HT1080 (cell line): Measurements from ENCODE around the gene C2CD3. TPM values are rescaled to one million over a fixed set of nuclear protein-coding genes. Genes with fewer than 3 reads are reported as not detected.

Source experiments
- DNase-seq: peaks from one replicate; pipeline ENCODE4 v3.0.0-alpha.2; 2015; ENCODE audit warnings: low read depth
- polyA plus RNA-seq, 2 experiments: library from polyadenylated mRNA; depleted of rRNA; stranded (reverse); fragments of >200 nt; gene quantifications; 2 replicates each; pipeline ENCODE4 v1.2.3, GENCODE V29; 2015
- total RNA-seq: library from RNA; depleted of rRNA; stranded (reverse); fragments of >200 nt; shearing (Covaris generic); gene quantifications from 2 replicates; pipeline ENCODE4 v1.2.3, GENCODE V29; 2014; rRNA removed

The C2CD3 gene
- 11.9 and 20.5 TPM in 2 replicates for total RNA-seq
- 11.5 and 14.9 TPM in 2 replicates for polyA plus RNA-seq (2015; cell fraction: cytosol; rRNA removed)
- polyA plus RNA-seq (2015; cell fraction: nucleus; rRNA removed), result 20.1 and 21.4 TPM in 2 replicates

- peak; percentile 100 for DNase-seq
Measured at GRCh38 chr11:74170694-74171629, at the start of gene C2CD3, which contains the start of gene PPME1. Gene C2CD3 (minus strand): TSS chr11:74171002. CDS start chr11:74170792, 210 bp downstream. Gene PPME1 (plus strand): TSS chr11:74171289. CDS start chr11:74171422, 133 bp downstream.

DNA sequence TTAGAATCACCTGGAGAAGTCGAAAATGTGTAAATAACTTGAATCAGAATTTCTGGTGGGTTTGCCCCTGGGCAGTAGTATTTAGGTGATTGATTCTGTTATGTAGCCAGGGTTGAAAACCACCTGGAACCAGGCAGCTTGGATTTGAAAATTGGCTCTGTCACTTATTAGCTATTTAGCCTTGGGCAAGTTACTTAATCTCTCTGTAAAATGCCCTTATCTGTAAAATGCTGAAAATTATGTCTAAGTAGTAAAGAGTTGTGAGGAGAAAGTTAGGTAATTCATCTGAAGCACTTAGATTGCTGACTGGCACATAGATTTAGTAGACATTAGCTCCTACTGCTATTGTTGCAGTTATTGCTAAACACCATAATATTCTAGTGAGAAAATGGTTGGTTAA lies 49.6 kb upstream of the C2CD3 start:
- DNase-seq, result no peak

DNA sequence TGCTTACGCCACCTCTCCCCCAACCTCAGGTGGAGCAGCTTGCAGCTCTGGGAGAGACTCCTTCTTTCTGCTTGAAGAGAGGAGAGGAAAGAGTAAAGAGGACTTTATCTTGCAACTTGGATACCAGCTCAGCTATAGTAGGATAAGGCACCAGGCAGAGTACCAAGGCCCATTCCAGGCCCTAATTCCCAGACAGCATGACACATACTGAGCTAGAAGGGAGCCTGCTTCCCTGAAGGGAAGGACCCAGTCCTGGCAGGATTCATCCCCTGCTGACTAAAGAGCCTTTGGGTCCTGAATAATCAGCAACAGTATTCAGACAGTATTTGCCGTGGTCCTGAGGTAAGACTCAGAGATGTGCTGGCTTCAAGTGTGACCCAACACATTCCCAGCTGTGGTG lies 41.7 kb upstream of the C2CD3 start:
- no peak for DNase-seq

GRCh38 chr11:74208507-74208906 lies 37.7 kb upstream of the C2CD3 start:
- no peak for DNase-seq

DNA sequence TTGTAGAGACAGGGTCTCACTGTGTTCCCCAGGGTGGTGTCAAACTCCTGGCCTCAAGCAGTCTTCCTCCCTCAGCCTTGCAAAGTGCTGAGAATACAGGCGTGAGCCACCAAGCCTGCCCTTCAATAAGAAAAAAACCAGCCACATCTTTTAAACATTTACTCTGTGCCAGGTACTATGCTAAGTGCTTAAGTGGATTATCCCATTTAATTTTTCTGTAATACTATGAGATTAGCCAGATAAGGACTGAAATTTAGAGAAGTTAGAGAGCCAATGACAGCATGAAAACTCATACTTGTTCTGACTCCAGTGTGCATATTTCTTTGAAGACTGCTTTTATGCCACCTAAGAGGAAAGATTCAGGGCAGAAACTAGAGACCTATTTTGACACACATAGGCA lies 35.9 kb upstream of the C2CD3 start:
- DNase-seq, result no peak

GRCh38 chr11:74205181-74205580 lies 34.4 kb upstream of the C2CD3 start:
- DNase-seq, result no peak

GRCh38 chr11:74204701-74205100 lies 33.9 kb upstream of the C2CD3 start:
- no peak for DNase-seq

- no peak for DNase-seq
Measured at GRCh38 chr11:74203966-74204365, 33.2 kb upstream of the C2CD3 start.

- DNase-seq, result no peak
Measured at GRCh38 chr11:74196781-74197486, 26.1 kb upstream of the C2CD3 start.

GRCh38 chr11:74195828-74196227 lies 25.0 kb upstream of the C2CD3 start:
- no peak for DNase-seq

- peak; percentile 48 for DNase-seq
Measured at GRCh38 chr11:74185695-74186094, 14.9 kb upstream of the C2CD3 start.

- DNase-seq, result no peak
Measured at GRCh38 chr11:74185285-74185684, 14.5 kb upstream of the C2CD3 start.

- DNase-seq, result no peak
Measured at GRCh38 chr11:74182635-74183034, 11.8 kb upstream of the C2CD3 start.

DNA sequence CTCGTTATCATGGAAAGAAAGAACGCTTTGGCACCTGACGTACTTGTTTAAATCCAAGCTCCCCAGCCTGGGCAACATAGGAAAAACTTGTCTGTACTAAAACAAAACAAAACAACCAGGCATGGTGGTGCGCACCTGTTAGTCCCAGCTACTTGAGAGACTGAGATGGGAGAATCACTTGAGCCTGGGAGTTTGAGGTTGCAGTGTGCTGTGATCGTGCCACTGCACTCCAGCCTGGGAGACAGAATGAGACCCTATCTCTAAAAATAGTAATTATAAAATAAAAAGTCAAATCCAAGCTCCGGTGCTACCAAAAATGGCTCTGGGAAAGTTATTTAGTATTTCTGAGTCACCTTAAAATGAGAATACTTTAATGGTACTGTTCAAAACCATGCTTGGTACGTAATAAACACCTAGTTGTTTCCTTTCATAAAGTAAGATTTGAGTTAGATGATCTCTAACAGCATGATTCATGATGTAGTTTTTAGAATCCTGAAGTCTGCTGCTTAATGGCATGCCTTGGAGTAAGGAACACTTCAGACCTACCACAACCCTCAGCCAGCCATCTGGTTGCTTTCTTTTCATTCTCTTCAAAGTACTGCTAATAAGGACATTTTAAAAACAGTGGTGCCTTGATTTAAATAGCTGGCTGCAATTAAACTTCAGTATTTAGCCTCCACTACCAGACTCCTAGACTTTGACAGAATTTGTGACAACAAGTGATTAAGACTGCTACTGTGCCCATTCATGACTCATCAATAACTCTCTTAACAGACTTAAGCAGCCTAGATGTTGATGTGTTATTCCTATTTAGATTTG lies 8.6 kb upstream of the C2CD3 start:
- no peak for DNase-seq

- no peak for DNase-seq
Measured at GRCh38 chr11:74175920-74176319, 5.1 kb upstream of the C2CD3 start.

GRCh38 chr11:74171997-74172396 lies 1.2 kb upstream of the C2CD3 start:
- no peak for DNase-seq

GRCh38 chr11:74171630-74171968 lies 797 bp upstream of the C2CD3 start:
- DNase-seq, result no peak

GRCh38 chr11:74169738-74170458 lies 904 bp downstream of the C2CD3 start:
- DNase-seq, result no peak

GRCh38 chr11:74168838-74169237 lies 2.0 kb downstream of the C2CD3 start:
- no peak for DNase-seq

- DNase-seq, result no peak
Measured at GRCh38 chr11:74162681-74163467, 7.9 kb downstream of the C2CD3 start.
